Heart left ventricle (tissue), 13 donors: ENCODE results near the gene IMMP2L.

Experiments used
- CTCF ChIP-seq, 12 donors: fragments of 200-600 bp; sonication (generic) in 4 of 12; IDR thresholded peaks; one replicate each; pipeline versions ENCODE4 v1.5.0 to v1.8.0; 2018 to 2022; ENCODE audit warnings: antibody characterized with exemption in 12 of 12, mild to moderate bottlenecking in 5 of 12
- POLR2A ChIP-seq, 2 donors: fragments of 450-650 bp; IDR thresholded peaks; one replicate each; pipeline ENCODE4 v1.6.1; 2017; ENCODE audit warnings: antibody characterized with exemption in 2 of 2, mild to moderate bottlenecking in 2 of 2, moderate library complexity in 2 of 2
- donor health status: ischemic (EF 13 %, LVEDD 7.1; RV severe dilation, severe dysfunction).
- donor health status: DM: no; HTN: yes; CAD: no.
- donor health status: DM: no; HTN: no; CAD: no.
- donor health status: ischemic (EF 25% LVEDD 6.9; RV normal size, moderate dysfunction).
- donor health status: ischemic (EF 25% LVEDD 5.7; RV mildly dilated, moderate dysfunction).
- donor health status: ischemic (EF 35%, LVEDD 5.7; RV mildly dilated, moderate dysfunction).
- donor health status: nonischemic (EF 11% LVEDD 7.7; RV severe dilation, severe dysfunction).
- donor health status: DM: yes; HTN: yes; CAD: no.
- donor health status: PGD.
- donor health status: ischemic (EF 29% LVEDD 5.4; RV normal size, mild dysfunction).
- donor health status: nonischemic (EF 23%, LVEDD 6.1; RV moderate dilation, normal function).

- TF ChIP-seq CTCF (IDR thresholded peaks at IDR 0.05) (no peak), POLR2A (IDR thresholded peaks at IDR 0.05) (no peak)
Observed at GRCh38 chr7:110835849-110836248, 726.4 kb downstream of the IMMP2L start.
